ENCODE results near the gene PXDN.

- TF ChIP-seq EP300 (IDR thresholded peaks at IDR 0.05): no peak
- TF ChIP-seq POLR2A (IDR thresholded peaks at IDR 0.05): no peak
- TF ChIP-seq CTCF (IDR thresholded peaks at IDR 0.05): no peak
- no peak for TF ChIP-seq POLR2AphosphoS5 (IDR thresholded peaks at IDR 0.05)
Observed at GRCh38 chr2:1631292-1632001, 112.9 kb downstream of the PXDN start.

Measured in suprapubic skin (tissue), 4 donors.